ENCODE data around the gene KRTAP12-3. TPM values are rescaled to one million over a fixed set of nuclear protein-coding genes. Genes with fewer than 3 reads are reported as not detected.

KRTAP12-3 gene
- total and polyA plus RNA-seq, 5 donors from 2014 or later = not detected

GRCh38 chr21:44613386-44614155 lies 44.2 kb upstream of the KRTAP12-3 start:
- H3K4me1 ChIP-seq (ENCODE audit: control insufficient read depth, insufficient read depth, low read length, poor library complexity, severe bottlenecking) = peaks cover 13% of the 10 kb centered on the region
- peaks cover 14 to 29% of the 10 kb centered on the region in 2 experiments for H3K9me3 ChIP-seq (ENCODE audit: control insufficient read depth in 2 of 2, low read length in 2 of 2)
- no peak overlapping the region for H3K4me3 ChIP-seq (ENCODE audit: low read depth, low read length)
- H3K27me3 Mint-ChIP-seq = no peaks in the 10 kb centered on the region
- H3K27ac Mint-ChIP-seq = no peak overlapping the region
- no peak overlapping the region for H3K27ac ChIP-seq (ENCODE audit: insufficient read depth, low read length, poor library complexity, severe bottlenecking)
- H3K36me3 Mint-ChIP-seq = peaks cover 4% of the 10 kb centered on the region
- H3K9me3 Mint-ChIP-seq = peaks cover 0 to 27% (median 8%) of the 10 kb centered on the region in 7 donors
- H3K4me3 Mint-ChIP-seq = no peak overlapping the region
- DNase-seq (no peak), ATAC-seq (ENCODE audit: low read depth in 2 of 2) (no peak)
- H3K36me3 ChIP-seq (ENCODE audit: control insufficient read depth, insufficient read depth, low read length) = no peaks in the 10 kb centered on the region
- H3K27me3 ChIP-seq (ENCODE audit: control insufficient read depth, insufficient read depth, low read length) = peaks cover 4% of the 10 kb centered on the region
- peaks cover 0 to 36% (median 5%) of the 10 kb centered on the region in 4 donors for H3K4me1 Mint-ChIP-seq

DNA sequence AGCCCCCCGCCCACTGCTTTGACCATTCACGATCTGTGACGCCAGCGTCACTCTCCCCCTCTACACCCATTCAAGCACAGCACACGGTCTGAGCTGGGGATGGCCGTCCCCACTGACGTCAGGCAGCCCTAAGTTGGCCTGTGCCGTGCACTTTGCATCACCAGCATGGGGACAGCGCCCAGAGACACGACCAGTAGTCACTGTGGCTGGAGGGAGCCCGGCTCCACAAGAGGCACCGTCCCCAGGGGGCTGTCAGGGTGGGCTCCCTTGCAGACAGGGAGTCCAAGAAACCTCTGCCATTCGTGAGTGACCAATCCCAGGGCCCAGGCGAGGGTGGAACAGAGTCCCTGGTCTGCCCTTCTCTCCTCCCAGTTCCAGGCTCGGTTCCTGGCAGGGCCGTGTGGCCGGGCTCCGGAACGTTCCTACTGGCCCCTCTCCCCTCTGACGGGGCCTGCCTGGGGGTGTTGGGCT lies 43.5 kb upstream of the KRTAP12-3 start:
- Histone ChIP-seq H3K27me3 (ENCODE audit: control insufficient read depth, insufficient read depth, low read length) (peaks cover 2% of the 10 kb centered on the region), H3K36me3 (ENCODE audit: control insufficient read depth, insufficient read depth, low read length) (no peaks in the 10 kb centered on the region), H3K4me3 (ENCODE audit: low read depth, low read length) (no peak overlapping the region), H3K4me1 (ENCODE audit: control insufficient read depth, insufficient read depth, low read length, poor library complexity, severe bottlenecking) (peaks cover 19% of the 10 kb centered on the region), H3K9me3 (ENCODE audit: control insufficient read depth in 2 of 2, low read length in 2 of 2) (peaks cover 11 to 25% of the 10 kb centered on the region in 2 experiments), H3K27ac (ENCODE audit: insufficient read depth, low read length, poor library complexity, severe bottlenecking) (no peak overlapping the region)
- ATAC-seq (ENCODE audit: low read depth in 2 of 2) (no peak), DNase-seq (no peak)
- H3K27ac Mint-ChIP-seq = no peak overlapping the region
- H3K4me3 Mint-ChIP-seq = no peak overlapping the region
- peaks cover 6 to 42% (median 12%) of the 10 kb centered on the region in 4 donors for H3K4me1 Mint-ChIP-seq
- peaks cover 4% of the 10 kb centered on the region for H3K36me3 Mint-ChIP-seq
- peaks cover 1 to 29% (median 9%) of the 10 kb centered on the region in 7 donors for H3K9me3 Mint-ChIP-seq
- H3K27me3 Mint-ChIP-seq = no peaks in the 10 kb centered on the region

- H3K9me3 ChIP-seq (ENCODE audit: control insufficient read depth in 2 of 2, low read length in 2 of 2) = peaks cover 5 to 21% of the 10 kb centered on the region in 2 experiments
- peaks cover 5% of the 10 kb centered on the region for H3K36me3 Mint-ChIP-seq
- ATAC-seq (ENCODE audit: low read depth in 2 of 2) (no peak), DNase-seq (no peak)
- peaks cover 14 to 50% (median 19%) of the 10 kb centered on the region in 4 donors for H3K4me1 Mint-ChIP-seq
- H3K27ac Mint-ChIP-seq = no peak overlapping the region
- H3K27me3 Mint-ChIP-seq = no peaks in the 10 kb centered on the region
- no peak overlapping the region for H3K4me3 ChIP-seq (ENCODE audit: low read depth, low read length)
- H3K27ac ChIP-seq (ENCODE audit: insufficient read depth, low read length, poor library complexity, severe bottlenecking) = no peak overlapping the region
- peaks cover 1 to 28% (median 12%) of the 10 kb centered on the region in 7 donors for H3K9me3 Mint-ChIP-seq
- no peaks in the 10 kb centered on the region for H3K27me3 ChIP-seq (ENCODE audit: control insufficient read depth, insufficient read depth, low read length)
- H3K36me3 ChIP-seq (ENCODE audit: control insufficient read depth, insufficient read depth, low read length) = no peaks in the 10 kb centered on the region
- peaks cover 24% of the 10 kb centered on the region for H3K4me1 ChIP-seq (ENCODE audit: control insufficient read depth, insufficient read depth, low read length, poor library complexity, severe bottlenecking)
- H3K4me3 Mint-ChIP-seq = peak overlapping the region in 1 of 4 donors; percentile 48
Observed at GRCh38 chr21:44614961-44615391, 42.8 kb upstream of the KRTAP12-3 start.

DNA sequence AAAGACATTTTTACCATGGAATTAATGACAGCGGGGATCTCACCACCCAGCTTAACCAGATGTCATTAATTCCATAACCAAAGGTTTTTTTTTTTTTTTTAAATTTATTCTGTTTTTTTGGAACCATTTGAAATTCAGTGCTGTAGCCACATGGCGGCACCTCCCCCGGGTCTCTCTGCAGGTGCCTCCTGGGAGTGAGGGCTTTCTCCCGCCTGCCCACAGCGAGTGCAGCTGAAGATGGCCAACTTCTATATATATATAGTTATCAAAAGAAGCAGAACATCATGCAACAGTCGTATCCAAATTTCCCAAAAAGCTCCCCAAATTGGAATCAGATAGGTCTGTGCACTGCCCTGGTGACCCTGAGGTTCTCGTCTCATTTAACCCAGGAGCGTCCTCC lies 42.3 kb upstream of the KRTAP12-3 start:
- H3K4me3 Mint-ChIP-seq = no peak overlapping the region
- Histone ChIP-seq H3K36me3 (ENCODE audit: control insufficient read depth, insufficient read depth, low read length) (no peaks in the 10 kb centered on the region), H3K27me3 (ENCODE audit: control insufficient read depth, insufficient read depth, low read length) (no peaks in the 10 kb centered on the region), H3K9me3 (ENCODE audit: control insufficient read depth in 2 of 2, low read length in 2 of 2) (peaks cover 9 to 20% of the 10 kb centered on the region in 2 experiments), H3K27ac (ENCODE audit: insufficient read depth, low read length, poor library complexity, severe bottlenecking) (no peak overlapping the region), H3K4me3 (ENCODE audit: low read depth, low read length) (no peak overlapping the region), H3K4me1 (ENCODE audit: control insufficient read depth, insufficient read depth, low read length, poor library complexity, severe bottlenecking) (peaks cover 24% of the 10 kb centered on the region)
- peaks cover 4% of the 10 kb centered on the region for H3K36me3 Mint-ChIP-seq
- DNase-seq (no peak), ATAC-seq (ENCODE audit: low read depth in 2 of 2) (no peak)
- no peak overlapping the region for H3K27ac Mint-ChIP-seq
- no peaks in the 10 kb centered on the region for H3K27me3 Mint-ChIP-seq
- peaks cover 17 to 53% (median 21%) of the 10 kb centered on the region in 4 donors for H3K4me1 Mint-ChIP-seq
- peaks cover 3 to 26% (median 14%) of the 10 kb centered on the region in 7 donors for H3K9me3 Mint-ChIP-seq

DNA sequence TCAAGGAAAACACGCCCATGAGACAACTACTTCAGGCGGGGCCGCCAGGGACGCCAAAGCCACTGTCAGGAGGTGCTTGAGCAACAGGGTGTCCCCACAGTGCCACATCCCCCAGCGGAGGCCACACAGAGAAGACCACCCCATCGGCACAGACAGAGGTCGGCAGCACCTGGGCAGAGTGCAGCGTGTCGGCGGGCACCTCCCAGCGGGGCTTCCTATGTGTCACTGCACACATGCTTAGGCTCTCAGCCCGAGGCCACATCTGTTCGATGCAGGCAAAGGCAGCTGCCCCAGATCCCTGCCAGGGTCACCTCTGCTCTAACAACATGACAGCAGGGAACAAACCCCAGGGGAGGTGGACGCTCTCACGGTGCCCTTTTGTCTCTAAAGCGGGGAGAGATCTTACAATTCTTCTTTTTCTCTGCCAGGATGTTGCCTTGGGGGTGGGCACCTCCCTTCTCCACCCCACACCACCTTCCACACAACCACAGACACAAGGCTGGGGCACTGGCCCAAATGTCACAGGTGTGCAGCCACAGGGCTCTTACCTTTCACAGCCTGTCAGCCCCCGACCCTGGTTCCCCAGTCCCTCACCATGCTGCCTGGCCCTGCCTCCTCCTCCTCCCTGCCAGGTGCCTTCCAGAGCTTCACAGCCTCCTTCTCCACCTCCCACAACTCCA lies 41.7 kb upstream of the KRTAP12-3 start:
- no peak for DNase-seq
- H3K36me3 Mint-ChIP-seq = peaks cover 4% of the 10 kb centered on the region
- no peak overlapping the region for H3K4me3 Mint-ChIP-seq
- peaks cover 5 to 26% (median 16%) of the 10 kb centered on the region in 7 donors for H3K9me3 Mint-ChIP-seq
- H3K4me1 Mint-ChIP-seq = peaks cover 17 to 56% (median 21%) of the 10 kb centered on the region in 4 donors
- Histone ChIP-seq H3K27ac (ENCODE audit: insufficient read depth, low read length, poor library complexity, severe bottlenecking) (no peak overlapping the region), H3K9me3 (ENCODE audit: control insufficient read depth in 2 of 2, low read length in 2 of 2) (peaks cover 11 to 15% of the 10 kb centered on the region in 2 experiments), H3K27me3 (ENCODE audit: control insufficient read depth, insufficient read depth, low read length) (no peaks in the 10 kb centered on the region), H3K4me1 (ENCODE audit: control insufficient read depth, insufficient read depth, low read length, poor library complexity, severe bottlenecking) (peaks cover 24% of the 10 kb centered on the region), H3K36me3 (ENCODE audit: control insufficient read depth, insufficient read depth, low read length) (no peaks in the 10 kb centered on the region), H3K4me3 (ENCODE audit: low read depth, low read length) (no peak overlapping the region)
- H3K27me3 Mint-ChIP-seq = no peaks in the 10 kb centered on the region
- no peak for ATAC-seq (ENCODE audit: low read depth in 2 of 2)
- peak overlapping the region in 2 of 3 donors; percentile 68 to 71 for H3K27ac Mint-ChIP-seq

- peaks cover 4% of the 10 kb centered on the region for H3K36me3 Mint-ChIP-seq
- Histone ChIP-seq H3K27ac (ENCODE audit: insufficient read depth, low read length, poor library complexity, severe bottlenecking) (no peak overlapping the region), H3K36me3 (ENCODE audit: control insufficient read depth, insufficient read depth, low read length) (no peaks in the 10 kb centered on the region), H3K4me1 (ENCODE audit: control insufficient read depth, insufficient read depth, low read length, poor library complexity, severe bottlenecking) (peaks cover 24% of the 10 kb centered on the region), H3K9me3 (ENCODE audit: control insufficient read depth in 2 of 2, low read length in 2 of 2) (peaks cover 10% of the 10 kb centered on the region in 2 experiments), H3K4me3 (ENCODE audit: low read depth, low read length) (no peak overlapping the region), H3K27me3 (ENCODE audit: control insufficient read depth, insufficient read depth, low read length) (no peaks in the 10 kb centered on the region)
- peaks cover 17 to 56% (median 21%) of the 10 kb centered on the region in 4 donors for H3K4me1 Mint-ChIP-seq
- no peak overlapping the region for H3K4me3 Mint-ChIP-seq
- DNase-seq (no peak), ATAC-seq (ENCODE audit: low read depth in 2 of 2) (no peak)
- H3K9me3 Mint-ChIP-seq = peaks cover 3 to 22% (median 16%) of the 10 kb centered on the region in 7 donors
- H3K27ac Mint-ChIP-seq = peak overlapping the region in 2 of 3 donors; percentile 68 to 71
- H3K27me3 Mint-ChIP-seq = no peaks in the 10 kb centered on the region
Observed at GRCh38 chr21:44616591-44616926, 41.2 kb upstream of the KRTAP12-3 start.

DNA sequence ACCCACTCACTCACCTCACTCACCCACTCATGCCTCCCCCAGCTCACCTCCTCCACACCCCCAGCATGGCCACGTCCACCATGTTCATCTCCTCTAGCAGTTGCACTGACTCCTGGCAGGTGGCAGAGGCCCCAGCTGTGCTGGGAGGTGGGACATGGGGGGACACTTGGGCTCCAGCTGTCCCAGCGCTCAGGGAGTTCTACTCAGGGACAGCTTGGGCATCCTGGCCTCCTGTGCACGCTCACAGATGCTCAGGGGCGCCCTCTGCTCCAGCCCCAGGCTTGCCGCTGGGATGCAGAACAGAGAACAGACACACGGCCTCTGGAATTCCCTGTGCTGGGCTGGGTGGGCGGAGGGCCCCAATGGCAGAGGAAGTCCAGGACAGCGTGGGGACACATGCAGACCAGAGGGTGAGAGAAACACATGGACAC lies 40.6 kb upstream of the KRTAP12-3 start:
- H3K4me3 Mint-ChIP-seq = no peak overlapping the region
- Histone ChIP-seq H3K9me3 (ENCODE audit: control insufficient read depth in 2 of 2, low read length in 2 of 2) (peaks cover 6 to 8% of the 10 kb centered on the region in 2 experiments), H3K27me3 (ENCODE audit: control insufficient read depth, insufficient read depth, low read length) (no peaks in the 10 kb centered on the region), H3K4me1 (ENCODE audit: control insufficient read depth, insufficient read depth, low read length, poor library complexity, severe bottlenecking) (peaks cover 24% of the 10 kb centered on the region), H3K36me3 (ENCODE audit: control insufficient read depth, insufficient read depth, low read length) (no peaks in the 10 kb centered on the region), H3K4me3 (ENCODE audit: low read depth, low read length) (no peak overlapping the region), H3K27ac (ENCODE audit: insufficient read depth, low read length, poor library complexity, severe bottlenecking) (no peak overlapping the region)
- no peak for ATAC-seq (ENCODE audit: low read depth in 2 of 2)
- H3K36me3 Mint-ChIP-seq = peaks cover 4% of the 10 kb centered on the region
- peaks cover 17 to 56% (median 21%) of the 10 kb centered on the region in 4 donors for H3K4me1 Mint-ChIP-seq
- peak overlapping the region; percentile 20 to 93 (median 68) for H3K27ac Mint-ChIP-seq
- no peak for DNase-seq
- H3K27me3 Mint-ChIP-seq = no peaks in the 10 kb centered on the region
- peaks cover 5 to 22% (median 16%) of the 10 kb centered on the region in 7 donors for H3K9me3 Mint-ChIP-seq
